ENCODE results near the gene MICU1.
"Not testable (repeated sequence)": the region's sequence is repeated elsewhere in the genome, so short reads cannot be mapped to it uniquely, and the experiment has no call there.

The MICU1 gene

GRCh38 chr10:72557362-72557761 is 68.5 kb downstream of the MICU1 start:
- DNase-seq (ENCODE audit: low read depth): peak; percentile 57

DNA sequence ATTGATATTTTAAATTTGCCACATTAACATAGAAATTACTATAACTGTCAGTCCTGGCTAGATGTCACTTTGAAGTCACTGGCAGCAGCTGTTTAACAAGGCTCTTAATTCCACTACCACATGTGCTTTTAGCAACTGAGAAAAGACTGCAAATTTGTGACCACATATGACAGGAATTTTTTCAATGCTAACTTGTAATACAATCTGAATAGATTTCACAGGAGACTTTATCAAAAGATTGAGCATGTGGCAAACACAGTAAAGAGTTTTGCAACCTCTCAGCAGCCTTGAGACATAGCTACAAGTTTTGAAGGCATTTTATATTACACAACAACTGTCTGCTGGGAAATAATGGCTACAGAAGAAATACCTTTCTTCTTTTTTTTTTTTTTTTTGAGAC is 73.0 kb downstream of the MICU1 start:
- peak; percentile 49 for DNase-seq (ENCODE audit: low read depth)

DNA sequence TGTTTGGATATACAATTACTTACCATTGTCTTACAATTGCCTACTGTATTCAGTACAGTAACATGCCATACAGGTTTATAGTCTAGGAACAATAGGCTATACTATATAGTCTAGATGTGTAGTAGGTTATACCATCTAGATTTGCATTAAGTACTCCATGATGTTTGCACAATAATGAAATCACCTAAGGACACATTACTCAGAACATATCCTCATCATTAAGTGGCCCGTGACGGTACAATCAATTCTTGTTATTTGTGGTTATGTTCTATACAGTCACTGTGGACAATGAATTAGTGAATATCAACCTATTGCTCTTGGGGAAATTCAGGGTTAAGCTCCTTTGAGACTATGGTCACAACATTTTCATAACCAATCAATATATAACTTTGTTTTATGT is 75.6 kb downstream of the MICU1 start:
- DNase-seq (ENCODE audit: low read depth): no peak

DNA sequence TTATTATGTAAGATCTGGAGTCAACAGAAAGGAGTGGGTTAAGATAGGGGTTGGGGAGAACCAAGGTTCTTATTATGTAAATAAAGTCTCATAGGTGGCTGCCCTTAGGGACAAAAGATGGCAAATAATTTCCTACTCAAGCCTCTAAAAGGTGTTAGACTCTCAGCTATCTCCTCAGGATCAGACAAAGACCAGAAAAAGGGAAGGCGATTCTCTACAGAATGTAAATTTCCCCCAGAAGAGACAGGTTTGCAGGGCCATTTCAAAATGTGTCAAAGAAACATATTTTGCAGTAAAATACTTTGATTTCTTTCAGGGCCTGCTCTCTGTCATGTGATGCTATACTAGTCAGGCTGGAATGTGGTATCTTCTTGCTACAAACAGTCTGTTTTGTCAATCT is 80.3 kb downstream of the MICU1 start:
- DNase-seq (ENCODE audit: low read depth): no peak

- not testable (repeated sequence) for DNase-seq (ENCODE audit: low read depth)
Observed at GRCh38 chr10:72543855-72544254, 82.0 kb downstream of the MICU1 start.

GRCh38 chr10:72542396-72542815 is 83.5 kb downstream of the MICU1 start:
- DNase-seq (ENCODE audit: low read depth): no peak

DNA sequence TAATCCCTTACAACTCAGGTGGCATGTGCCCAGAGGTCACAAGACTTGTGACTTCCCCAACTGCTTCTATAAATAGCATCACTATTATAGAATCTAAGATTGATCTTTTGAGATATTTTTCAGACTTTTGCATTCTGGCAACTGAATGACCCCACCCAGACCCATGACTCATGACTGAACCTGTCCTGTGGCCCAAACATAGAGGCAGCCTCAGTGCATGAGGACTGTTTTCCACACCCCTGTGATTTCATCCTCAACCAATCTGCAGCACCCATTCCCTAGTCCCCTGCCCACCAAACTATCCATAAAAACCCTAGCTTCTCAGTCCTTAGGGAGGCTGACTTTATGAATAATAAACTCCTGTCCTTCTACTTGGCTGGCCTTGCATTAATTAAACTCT is 84.5 kb downstream of the MICU1 start:
- no peak for DNase-seq (ENCODE audit: low read depth)

- no peak for DNase-seq (ENCODE audit: low read depth)
Observed at GRCh38 chr10:72540193-72540807, 85.6 kb downstream of the MICU1 start.

GRCh38 chr10:72539137-72539536 is 86.7 kb downstream of the MICU1 start:
- no peak for DNase-seq (ENCODE audit: low read depth)

DNA sequence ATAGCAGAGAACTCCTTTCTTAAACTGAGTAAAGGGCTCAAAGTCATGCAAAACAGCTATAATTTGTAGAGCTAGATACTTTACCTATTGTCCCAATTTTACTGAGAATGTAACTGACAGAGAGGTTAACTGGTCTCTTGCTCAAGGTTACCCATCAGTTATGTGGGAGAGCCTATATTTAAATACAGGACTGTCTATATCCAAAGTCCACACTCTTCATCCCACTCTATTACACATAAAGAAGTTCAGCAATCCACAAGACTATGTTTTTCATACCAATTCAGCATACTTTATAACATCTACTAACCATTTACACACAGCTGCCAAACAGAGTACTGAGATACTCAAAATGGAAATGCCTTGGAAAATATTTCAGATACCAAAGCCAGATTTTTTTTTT is 100.2 kb downstream of the MICU1 start:
- no peak for DNase-seq (ENCODE audit: low read depth)

DNA sequence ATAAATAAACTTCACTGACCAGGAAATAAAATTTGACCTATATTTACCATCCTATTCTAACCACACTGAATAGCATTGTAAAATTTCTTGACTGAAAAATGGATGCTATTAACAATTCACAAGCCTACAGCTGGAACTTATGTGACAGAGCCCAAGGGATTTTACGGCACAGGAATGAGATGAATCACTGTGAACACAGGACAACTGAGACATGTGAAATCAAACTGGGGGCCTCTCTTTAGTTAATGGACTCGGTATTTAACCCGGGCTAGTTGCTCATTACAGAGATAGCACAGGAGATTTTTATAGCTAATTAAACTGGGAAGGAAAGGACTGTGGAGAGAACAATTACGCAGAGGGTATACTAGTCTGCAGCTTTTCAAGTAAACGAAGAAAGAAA is 100.6 kb downstream of the MICU1 start:
- DNase-seq (ENCODE audit: low read depth): peak; percentile 17

GRCh38 chr10:72524489-72524888 is 101.4 kb downstream of the MICU1 start:
- no peak for DNase-seq (ENCODE audit: low read depth)

DNA sequence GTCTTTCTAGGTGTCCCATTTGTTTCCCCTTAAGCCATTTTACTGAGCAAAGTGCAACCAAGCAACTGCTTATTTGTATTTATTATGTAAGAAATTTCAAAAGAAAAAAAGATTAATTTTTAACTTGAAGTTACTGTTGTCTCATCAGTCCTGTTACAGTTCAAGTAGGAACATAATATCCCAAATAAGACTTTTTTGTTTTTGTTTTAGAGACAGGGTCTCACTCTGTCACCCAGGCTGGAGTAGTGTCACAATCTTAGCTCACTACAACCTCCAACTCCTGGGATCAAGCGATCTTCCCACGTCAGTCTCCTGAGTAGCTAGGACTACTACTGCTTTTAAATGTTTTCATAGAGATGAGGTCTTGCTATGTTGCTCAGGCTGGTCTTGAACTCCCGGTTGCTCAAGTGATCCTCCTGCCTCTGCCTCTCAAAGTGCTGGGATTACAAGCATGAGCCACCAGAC is 101.9 kb downstream of the MICU1 start:
- DNase-seq (ENCODE audit: low read depth): no peak

GRCh38 chr10:72523062-72523461 is 102.8 kb downstream of the MICU1 start:
- no peak for DNase-seq (ENCODE audit: low read depth)

DNA sequence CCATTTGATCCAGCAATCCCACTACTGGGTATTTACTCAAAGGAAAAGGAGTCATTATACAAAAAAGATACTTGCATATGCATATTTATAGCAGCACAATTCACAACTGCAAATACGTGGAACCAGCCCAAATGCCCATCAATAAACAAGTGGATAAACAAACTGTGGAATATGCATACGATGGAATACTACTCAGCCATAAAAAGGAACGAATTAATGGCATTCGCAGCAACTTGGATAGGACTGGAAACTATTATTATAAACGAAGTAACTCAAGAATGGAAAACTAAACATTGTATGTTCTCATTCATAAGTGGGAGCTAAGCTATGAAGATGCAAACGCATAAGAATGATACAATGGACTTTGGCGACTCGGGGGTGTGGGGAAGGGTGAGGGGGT is 108.6 kb downstream of the MICU1 start:
- no peak for DNase-seq (ENCODE audit: low read depth)

GRCh38 chr10:72515455-72515854 is 110.4 kb downstream of the MICU1 start:
- DNase-seq (ENCODE audit: low read depth): no peak

- no peak for DNase-seq (ENCODE audit: low read depth)
Observed at GRCh38 chr10:72513910-72514309, 112.0 kb downstream of the MICU1 start.

GRCh38 chr10:72511459-72511858 is 114.4 kb downstream of the MICU1 start:
- no peak for DNase-seq (ENCODE audit: low read depth)

DNA sequence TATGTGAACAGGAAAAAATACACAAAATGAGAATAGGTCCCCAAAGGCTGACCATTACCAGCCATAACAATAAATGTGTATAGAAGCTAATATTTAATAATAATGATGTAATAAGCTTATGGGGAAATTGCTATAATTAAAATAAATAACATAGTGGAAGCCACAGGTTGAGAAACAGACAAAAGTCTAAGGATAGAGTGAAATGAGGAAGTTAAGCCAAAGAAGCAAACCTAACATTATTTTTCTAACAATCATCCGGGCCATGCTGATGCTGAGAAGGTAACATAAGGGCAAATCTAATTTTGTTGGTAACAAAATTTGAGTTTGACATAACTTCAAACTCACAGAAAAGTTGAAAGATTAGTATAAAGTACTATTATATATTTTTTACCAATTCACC is 115.9 kb downstream of the MICU1 start:
- DNase-seq (ENCODE audit: low read depth): no peak

DNA sequence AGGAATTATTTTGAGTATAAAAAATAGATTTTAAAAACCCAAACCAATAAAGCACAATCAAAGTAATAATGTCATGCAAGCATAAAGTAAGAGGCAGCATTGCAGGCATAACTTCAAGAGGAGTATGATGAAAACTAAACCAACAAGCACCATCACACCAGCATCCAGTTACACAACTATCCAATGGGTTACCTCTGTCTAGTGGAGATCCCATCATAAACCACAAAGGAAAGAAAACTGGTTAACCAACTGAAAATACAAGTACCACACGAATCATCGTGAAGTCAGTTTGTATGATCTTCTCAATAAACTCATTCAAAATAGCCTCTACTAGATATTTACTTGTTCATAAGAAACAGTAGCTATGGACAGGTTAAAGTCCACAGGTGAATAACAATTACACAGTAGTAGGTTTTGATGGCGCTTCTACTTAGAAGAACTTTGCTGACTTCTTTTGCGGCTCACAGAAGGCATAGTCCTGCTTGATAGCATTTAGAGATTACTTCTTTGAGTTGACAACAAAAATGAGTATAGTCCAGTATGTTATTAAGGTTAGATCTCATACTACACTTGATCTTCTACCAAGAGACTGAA is 116.6 kb downstream of the MICU1 start:
- no peak for DNase-seq (ENCODE audit: low read depth)

DNA sequence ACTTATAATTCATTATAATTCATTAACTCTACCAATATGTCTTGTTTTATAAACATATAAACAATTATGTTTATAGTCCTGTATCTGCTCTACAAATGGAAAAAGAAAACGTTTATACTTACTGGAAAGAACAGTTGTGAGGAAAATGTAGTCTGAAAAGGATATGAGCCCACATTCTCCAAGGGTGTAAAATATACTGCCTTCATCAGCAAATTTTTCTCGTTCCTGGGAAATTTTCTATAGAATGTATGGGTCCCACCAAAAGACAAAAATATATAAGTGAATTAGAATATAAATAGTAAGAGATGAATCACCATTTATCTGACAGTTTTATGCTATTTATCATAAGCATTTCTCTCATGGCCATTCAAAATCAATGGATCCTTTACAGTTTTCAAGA is 117.8 kb downstream of the MICU1 start:
- no peak for DNase-seq (ENCODE audit: low read depth)

- DNase-seq (ENCODE audit: low read depth): no peak
Observed at GRCh38 chr10:72506474-72506873, 119.4 kb downstream of the MICU1 start.

GRCh38 chr10:72505435-72505834 is 120.4 kb downstream of the MICU1 start:
- no peak for DNase-seq (ENCODE audit: low read depth)

All from non-pigmented ciliary epithelial cell (primary cell).